Measurements from ENCODE around the gene SPRR5.

The SPRR5 gene

GRCh38 chr1:152970495-152970894, 23.5 kb downstream of the SPRR5 start, which contains the start of gene SPRR4:
Gene SPRR4, plus strand, starts transcription at chr1:152970648. Its CDS starts 1,243 bp downstream, at chr1:152971891.
- no peak for DNase-seq (ENCODE audit: low spot score)
- in situ Hi-C loops (cut with MboI; ENCODE audit: low sequenced_read_pairs, unreplicated experiment), result loop anchor here (25.0 kb wide), 1 partner anchor 217 kb away; no protein-coding TSS in a partner anchor
- TF ChIP-seq CTCF (IDR thresholded peaks at IDR 0.05; ENCODE audit: borderline replicate concordance, control extremely low read depth, extremely low read depth, insufficient read depth, missing control alignments), result no peak

GRCh38 chr1:152972196-152972886, 25.3 kb downstream of the SPRR5 start:
- no peak for TF ChIP-seq CTCF (IDR thresholded peaks at IDR 0.05; ENCODE audit: borderline replicate concordance, control extremely low read depth, extremely low read depth, insufficient read depth, missing control alignments)
- no peak for DNase-seq (ENCODE audit: low spot score)
- in situ Hi-C loops (cut with MboI; ENCODE audit: low sequenced_read_pairs, unreplicated experiment), result loop anchor here (25.0 kb wide), 1 partner anchor 215 kb away; no protein-coding TSS in a partner anchor

GRCh38 chr1:152976688-152977087, 29.7 kb downstream of the SPRR5 start:
- TF ChIP-seq CTCF (IDR thresholded peaks at IDR 0.05; ENCODE audit: borderline replicate concordance, control extremely low read depth, extremely low read depth, insufficient read depth, missing control alignments), result no peak
- in situ Hi-C loops (cut with MboI; ENCODE audit: low sequenced_read_pairs, unreplicated experiment), result no loop called here

GRCh38 chr1:152977614-152978013, 30.6 kb downstream of the SPRR5 start:
- TF ChIP-seq CTCF (IDR thresholded peaks at IDR 0.05; ENCODE audit: borderline replicate concordance, control extremely low read depth, extremely low read depth, insufficient read depth, missing control alignments), result no peak
- in situ Hi-C loops (cut with MboI; ENCODE audit: low sequenced_read_pairs, unreplicated experiment), result no loop called here
- DNase-seq (ENCODE audit: low spot score), result no peak

More at GRCh38 chr1:152976688-152977087, 29.7 kb downstream of the SPRR5 start:
- DNase-seq (ENCODE audit: low spot score), result no peak

GRCh38 chr1:152980676-152981075, 33.7 kb downstream of the SPRR5 start:
- no peak for TF ChIP-seq CTCF (IDR thresholded peaks at IDR 0.05; ENCODE audit: borderline replicate concordance, control extremely low read depth, extremely low read depth, insufficient read depth, missing control alignments)
- in situ Hi-C loops (cut with MboI; ENCODE audit: low sequenced_read_pairs, unreplicated experiment), result no loop called here
- DNase-seq (ENCODE audit: low spot score), result no peak

- in situ Hi-C loops (cut with MboI; ENCODE audit: low sequenced_read_pairs, unreplicated experiment), result no loop called here
- no peak for DNase-seq (ENCODE audit: low spot score)
- TF ChIP-seq CTCF (IDR thresholded peaks at IDR 0.05; ENCODE audit: borderline replicate concordance, control extremely low read depth, extremely low read depth, insufficient read depth, missing control alignments), result no peak
Measured at GRCh38 chr1:152981146-152981871, 34.3 kb downstream of the SPRR5 start.

Measured in GM13976 (cell line).